Activated naive CD4-positive, alpha-beta T cell treated with Interleukin-2 at 50 U/mL for 16 hours (primary cell): ENCODE measurements around the gene ACTL8.

Source experiments
- DNase-seq: peaks from one replicate; pipeline ENCODE4 v3.0.0-alpha.2; 2020

ACTL8 gene

DNA sequence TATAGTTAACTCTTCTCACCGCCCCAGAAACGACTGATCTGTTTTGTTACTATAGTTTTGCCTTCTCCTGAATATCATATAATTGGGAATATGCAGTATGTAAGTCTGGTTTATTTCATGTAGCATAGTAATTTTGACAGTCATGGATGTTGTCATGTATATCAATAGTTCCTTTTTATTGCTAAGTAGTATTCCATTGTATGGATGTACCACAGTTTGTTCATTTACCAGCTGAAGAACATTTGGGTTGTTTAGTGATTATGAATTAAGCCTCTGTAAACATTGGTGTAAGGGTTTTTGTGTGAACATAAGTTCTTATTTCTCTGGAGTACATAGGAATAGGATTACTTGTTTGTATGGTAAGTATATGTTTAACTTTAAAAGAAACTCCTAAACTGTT lies 55.5 kb downstream of the ACTL8 start:
- no peak for DNase-seq

- DNase-seq = no peak
Measured at GRCh38 chr1:17816511-17816910, 61.4 kb downstream of the ACTL8 start.

GRCh38 chr1:17819129-17819802 lies 64.1 kb downstream of the ACTL8 start:
- no peak for DNase-seq

- no peak for DNase-seq
Measured at GRCh38 chr1:17820198-17820597, 65.1 kb downstream of the ACTL8 start.

DNA sequence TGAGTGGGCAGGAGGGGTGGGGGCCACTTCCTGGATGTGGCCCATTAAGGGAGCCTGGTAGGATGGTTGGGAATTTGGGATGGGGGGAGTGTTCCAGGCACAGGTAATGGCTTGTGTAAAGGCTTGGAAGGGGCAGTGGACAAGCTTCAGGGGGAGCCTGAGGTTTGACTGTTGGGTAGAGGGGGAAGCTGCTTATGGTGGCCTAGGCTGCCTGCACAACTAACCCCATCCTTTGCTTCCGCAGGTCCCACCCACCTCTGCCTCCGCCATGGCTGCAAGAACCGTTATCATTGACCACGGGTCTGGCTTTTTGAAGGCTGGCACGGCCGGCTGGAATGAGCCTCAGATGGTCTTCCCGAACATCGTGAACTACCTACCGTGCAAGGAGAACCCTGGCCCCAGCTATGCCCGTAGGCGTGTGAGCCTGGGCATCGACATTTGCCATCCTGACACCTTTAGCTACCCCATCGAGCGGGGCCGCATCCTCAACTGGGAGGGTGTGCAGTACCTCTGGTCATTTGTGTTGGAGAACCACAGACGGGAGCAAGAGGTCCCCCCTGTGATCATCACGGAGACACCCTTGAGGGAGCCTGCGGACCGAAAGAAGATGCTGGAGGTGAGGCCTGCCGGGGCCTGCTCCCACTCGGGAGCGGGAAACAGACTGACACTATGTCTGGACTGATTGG lies 67.8 kb downstream of the ACTL8 start:
- no peak for DNase-seq

DNA sequence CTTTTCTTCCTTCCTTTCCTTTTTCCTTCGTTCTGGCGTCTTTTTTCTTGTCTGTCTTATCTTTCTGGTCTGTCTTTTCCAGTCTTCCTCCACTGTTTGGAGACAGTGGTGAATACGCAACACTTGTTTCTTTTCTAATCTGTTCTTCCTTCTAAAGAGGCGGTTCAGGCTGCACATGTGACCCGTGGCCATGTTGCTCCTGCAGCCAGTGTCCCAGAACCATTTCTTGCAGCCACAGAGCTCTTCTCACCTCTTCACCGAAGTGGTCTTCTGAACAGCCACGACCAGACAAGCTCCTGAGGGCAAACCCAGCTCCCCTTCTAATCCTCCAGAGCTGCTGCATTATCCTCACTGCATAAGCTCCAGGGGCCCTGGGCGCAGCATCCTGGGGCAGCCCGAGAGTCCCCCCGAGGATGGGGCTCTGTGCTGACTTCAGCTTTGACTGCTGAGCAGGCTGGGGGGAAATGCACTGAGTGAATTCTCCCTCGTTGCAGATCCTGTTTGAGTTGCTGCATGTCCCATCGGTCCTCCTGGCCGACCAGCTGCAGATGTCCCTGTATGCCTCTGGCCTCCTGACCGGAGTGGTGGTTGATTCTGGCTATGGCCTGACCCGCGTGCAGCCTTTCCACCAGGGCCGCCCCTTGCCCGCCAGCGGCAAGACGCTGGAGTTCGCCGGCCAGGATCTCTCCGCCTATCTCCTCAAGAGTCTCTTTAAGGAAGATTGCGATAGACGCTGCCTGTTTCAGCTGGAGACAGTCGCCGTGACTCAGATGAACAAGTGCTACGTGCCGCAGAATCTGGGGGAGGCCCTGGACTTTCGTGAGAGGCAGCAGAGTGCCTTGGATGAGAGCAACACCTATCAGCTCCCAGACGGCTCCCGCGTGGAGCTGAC lies 70.4 kb downstream of the ACTL8 start:
- DNase-seq = no peak

- no peak for DNase-seq
Measured at GRCh38 chr1:17826165-17826488, 71.0 kb downstream of the ACTL8 start.

DNA sequence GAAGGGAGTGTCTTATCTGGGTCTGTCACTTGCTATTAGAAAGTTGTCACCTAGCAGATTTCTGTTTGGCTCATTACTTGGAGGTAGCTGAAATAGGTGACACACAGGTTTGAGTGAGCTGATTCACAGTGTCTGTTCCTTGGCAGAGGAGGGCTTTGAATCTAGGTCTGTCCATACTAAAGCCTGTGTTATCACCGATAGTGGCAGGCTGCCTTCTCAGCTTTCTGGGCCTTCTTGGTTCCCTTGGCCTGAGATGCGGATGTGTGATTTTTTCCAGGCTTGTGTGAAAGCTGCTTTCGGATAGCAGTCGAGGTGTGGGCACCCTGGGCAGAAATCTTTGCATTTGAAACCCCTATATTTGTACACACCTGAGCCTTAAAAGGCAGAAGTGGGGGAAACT lies 73.9 kb downstream of the ACTL8 start:
- no peak for DNase-seq

GRCh38 chr1:17829579-17829978 lies 74.4 kb downstream of the ACTL8 start:
- no peak for DNase-seq

DNA sequence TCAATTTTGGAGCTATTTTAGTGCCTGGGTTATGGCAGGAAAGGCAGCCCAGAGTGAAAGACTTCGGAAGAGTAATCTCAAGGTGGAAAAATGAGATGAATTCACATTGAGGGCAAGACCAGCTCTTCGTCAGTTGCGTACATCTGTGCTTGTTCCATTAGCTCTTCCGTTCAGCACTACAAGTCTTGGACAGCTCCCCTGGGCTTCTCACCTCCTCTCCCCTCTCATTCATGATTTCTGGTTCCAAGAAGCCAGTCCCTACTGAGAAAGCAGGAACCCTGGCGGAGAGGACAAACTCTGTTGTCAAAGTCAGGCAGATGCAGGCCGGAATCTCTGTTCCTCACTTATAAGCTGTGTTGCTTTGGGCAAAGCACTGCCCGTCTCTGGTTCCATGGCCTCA lies 76.5 kb downstream of the ACTL8 start:
- DNase-seq = no peak

GRCh38 chr1:17833661-17834501 lies 78.7 kb downstream of the ACTL8 start:
- DNase-seq = no peak

GRCh38 chr1:17834561-17835100 lies 79.5 kb downstream of the ACTL8 start:
- DNase-seq = no peak

DNA sequence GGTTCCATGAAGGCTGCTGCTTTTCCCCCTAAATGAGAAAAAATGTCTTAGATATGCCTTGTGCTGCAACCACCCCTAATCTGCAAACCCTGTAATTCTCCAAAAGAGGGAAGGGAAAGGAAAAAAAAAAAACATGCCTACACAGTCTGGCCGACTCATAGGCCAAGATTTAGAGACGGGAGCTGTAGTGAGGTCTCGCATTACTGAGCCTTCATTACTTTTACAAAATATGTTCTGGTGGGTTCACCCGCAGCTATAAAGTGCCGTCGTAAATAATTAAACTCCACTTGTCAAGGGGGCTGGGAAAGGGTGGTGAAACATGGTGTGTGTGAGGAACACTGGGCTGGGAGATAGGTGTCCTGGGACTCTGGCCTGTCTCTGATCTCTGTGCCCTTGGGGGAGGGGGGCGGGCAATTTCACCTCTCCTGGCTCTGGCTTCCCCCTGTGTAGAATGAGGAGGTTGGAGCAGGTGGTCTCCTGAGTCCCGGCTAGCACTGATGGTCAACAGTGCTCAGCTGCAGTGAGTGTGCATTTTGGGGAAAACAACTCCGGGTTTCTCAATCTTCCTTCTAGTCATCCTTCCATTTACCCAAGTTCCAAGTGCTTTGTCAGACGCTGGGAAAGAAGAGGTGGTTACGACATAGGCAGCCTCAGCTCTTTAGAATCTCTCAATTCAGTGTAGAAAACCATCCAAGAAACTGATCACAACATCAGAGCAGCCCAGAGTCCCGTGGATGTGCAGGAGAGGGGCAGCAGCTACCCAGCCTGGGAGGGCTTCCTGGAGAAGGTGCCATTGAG lies 82.3 kb downstream of the ACTL8 start:
- no peak for DNase-seq

DNA sequence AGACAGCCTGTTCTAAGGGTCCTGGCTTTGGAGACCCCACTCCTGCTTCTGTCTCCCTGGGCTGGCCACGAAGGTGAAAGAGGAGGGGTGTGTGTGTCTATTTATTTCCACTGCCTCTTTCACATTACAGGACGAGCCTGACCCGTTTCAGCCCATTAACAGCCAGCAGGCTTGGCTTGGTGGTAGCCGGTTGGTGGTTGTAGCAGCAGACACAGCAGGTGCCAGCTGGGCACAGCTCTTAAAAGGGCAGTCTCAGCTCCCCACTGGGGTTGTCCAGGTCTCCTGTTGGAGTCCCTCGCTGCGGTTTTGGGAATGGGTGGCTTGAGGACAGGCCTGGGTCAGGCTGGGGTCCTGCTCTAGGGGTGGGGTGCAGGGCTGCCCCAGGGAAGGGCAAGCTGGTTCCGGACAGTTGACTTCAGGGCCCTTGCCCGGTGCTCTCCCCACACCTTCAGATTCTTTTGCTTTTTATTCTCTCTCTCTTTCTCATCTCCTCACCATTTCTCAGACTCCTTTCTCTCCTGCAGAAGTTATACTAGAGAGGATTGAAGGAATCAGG lies 84.6 kb downstream of the ACTL8 start:
- DNase-seq = no peak

GRCh38 chr1:17841944-17842343 lies 86.8 kb downstream of the ACTL8 start:
- no peak for DNase-seq

DNA sequence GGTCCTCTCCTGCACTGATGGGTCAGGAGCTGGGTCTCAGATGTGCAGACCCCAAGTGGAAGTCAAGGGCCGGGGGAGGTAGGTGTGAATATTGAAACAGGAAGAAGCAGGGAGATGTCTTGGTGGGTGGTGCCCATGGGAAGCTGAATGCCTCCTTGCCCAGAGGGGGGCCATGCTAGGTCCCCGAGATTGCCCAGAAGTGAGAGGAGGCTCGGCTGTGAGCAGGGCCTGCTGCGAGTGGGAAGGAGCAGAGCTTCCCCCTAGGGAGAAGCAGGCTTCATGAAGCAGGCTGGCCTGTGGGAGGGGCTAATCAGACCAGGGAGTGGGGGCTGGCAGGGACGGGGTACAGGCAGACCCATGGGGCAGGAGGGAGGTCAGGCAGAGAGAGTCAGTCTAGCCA lies 87.6 kb downstream of the ACTL8 start:
- DNase-seq = no peak

DNA sequence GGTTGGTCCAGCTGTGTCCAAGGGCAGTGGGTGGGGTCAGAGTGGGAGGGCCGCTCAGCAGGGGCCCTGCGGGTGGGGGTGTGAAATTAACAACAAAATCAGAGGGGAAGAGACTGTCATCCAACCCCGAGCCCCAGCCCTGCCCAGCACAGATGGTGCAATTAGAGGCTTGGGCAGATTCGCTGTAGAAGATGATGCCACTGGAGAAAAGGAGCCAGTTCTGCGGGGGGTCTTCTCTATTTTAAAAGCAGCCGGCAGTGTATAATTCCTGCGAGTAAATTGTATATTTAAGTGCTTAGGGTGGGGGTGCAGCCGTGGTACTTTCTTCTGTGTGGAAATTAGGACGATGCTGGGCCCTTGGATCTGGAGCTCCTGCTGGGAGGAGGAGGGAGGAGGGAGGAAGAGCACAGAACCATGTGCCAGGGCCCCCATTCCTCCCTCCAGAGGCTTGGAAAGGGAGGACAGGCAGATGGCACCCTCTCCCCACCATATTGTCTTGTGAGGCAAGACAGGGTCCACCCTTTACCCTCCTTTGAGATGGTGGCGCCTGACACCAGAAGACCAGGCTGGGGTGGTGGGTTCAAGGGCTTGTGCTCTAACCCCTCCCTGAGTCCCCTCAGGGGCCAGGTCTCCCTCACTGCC lies 89.2 kb downstream of the ACTL8 start:
- DNase-seq = no peak

GRCh38 chr1:17845583-17845982 lies 90.5 kb downstream of the ACTL8 start:
- no peak for DNase-seq

DNA sequence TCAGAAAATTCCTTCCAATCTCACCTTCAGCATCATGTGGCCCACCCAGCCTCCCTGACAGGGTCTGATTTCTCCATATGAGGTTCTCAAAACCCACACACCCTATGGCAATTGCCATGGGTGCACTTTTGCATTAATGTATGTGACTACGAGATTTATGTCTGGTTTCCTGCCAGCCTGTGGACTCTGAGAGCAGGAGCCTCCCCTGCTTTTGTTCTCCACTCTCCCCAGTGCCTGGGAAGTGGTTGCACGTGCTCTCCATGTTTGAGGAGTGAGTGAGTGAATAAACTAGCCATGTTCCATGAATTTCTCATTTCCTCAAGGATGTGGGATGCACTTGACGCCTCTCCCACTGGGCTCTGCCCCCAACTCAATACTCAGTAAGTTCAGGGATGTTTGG lies 91.2 kb downstream of the ACTL8 start:
- DNase-seq = no peak

DNA sequence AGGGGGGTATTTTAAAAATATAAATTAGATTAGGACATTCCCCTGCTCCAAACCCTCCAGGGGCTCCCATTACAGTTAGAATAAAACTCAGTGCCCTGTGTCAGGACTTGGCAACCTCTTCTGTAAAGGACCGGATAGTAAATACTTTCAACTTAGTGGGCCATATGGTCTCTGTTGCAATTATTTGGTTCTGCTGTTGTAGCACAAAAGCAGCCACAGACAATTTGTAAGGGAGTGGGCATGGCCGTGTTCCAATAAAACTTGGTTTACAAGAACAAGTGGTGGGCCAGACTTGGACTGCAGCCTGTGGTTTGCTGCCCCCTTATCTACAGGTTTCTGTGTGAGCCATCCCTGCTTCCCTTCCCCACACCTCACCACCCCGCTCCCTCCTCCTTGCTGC lies 92.0 kb downstream of the ACTL8 start:
- no peak for DNase-seq

DNA sequence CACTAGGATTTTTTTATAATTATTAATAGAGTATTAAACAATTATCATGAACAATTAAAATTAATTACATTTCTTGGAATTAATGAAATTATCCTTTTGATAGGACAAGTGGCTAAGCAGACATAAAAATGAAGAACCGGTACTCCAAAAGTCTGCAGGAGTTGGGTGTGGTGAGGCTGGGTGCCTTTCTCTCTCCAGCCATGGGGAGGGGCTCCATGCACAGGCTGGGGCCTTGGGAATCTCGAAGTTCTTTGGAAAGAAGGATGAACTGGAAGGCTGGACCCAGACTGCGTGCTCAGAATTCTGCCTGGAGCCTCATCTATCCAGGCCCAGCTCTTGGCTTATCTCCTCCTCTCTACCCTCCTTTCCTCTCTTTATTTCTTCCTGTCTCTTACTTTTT lies 94.1 kb downstream of the ACTL8 start:
- DNase-seq = no peak
